ENCODE data around the gene CDNF. TPM values are rescaled to one million over a fixed set of nuclear protein-coding genes. Genes with fewer than 3 reads are reported as not detected.

The CDNF gene
- total and polyA plus RNA-seq, 2 donors (not counting 3 experiments of a cell fraction or from before 2014, with no cell fraction given): 0.40 to 0.58 TPM

- DNase-seq (ENCODE audit: low read depth, low spot score): no peak
- CTCF ChIA-PET: interaction anchor here (0.6 to 1.1 kb wide), 2 partner anchors 14 to 241 kb away, joined by 3 to 4 read pairs; no protein-coding TSS in a partner anchor
Observed at GRCh38 chr10:14860791-14861190, 23.0 kb upstream of the CDNF start.

More at GRCh38 chr10:14860791-14861190, 23.0 kb upstream of the CDNF start:
- H3K4me2 ChIP-seq (ENCODE audit: insufficient read depth, low read length): no peak overlapping the region
- no peak overlapping the region for H2AFZ ChIP-seq (ENCODE audit: low read depth, low read length)
- H3K9me3 ChIP-seq (replicated peaks; ENCODE audit: control insufficient read depth, insufficient read depth, low read length): no peaks in the 10 kb centered on the region
- no peak overlapping the region for H3K27ac ChIP-seq (ENCODE audit: insufficient read depth, low read depth, low read length)
- H3K9ac ChIP-seq (replicated peaks; ENCODE audit: extremely low read depth, insufficient read depth, low read length): no peak overlapping the region
- BruUV-seq (replicated peaks): no TSS peak
- H3K4me1 ChIP-seq (ENCODE audit: control insufficient read depth, extremely low read depth, insufficient read depth, low read length): no peaks in the 10 kb centered on the region
- H3K36me3 ChIP-seq (ENCODE audit: control insufficient read depth in 2 of 2, extremely low read depth in 1 of 2, insufficient read depth in 2 of 2, low read length in 2 of 2): peaks cover 0 to 4% of the 10 kb centered on the region in 2 experiments
- POLR2A ChIA-PET: no interaction called here
- no peak for FAIRE-seq
- no peak overlapping the region for H3K4me3 ChIP-seq (replicated peaks in 1 of 3; ENCODE audit: insufficient read depth in 1 of 3, low read depth in 1 of 3, low read length in 3 of 3)
- intact Hi-C loops (cut with micrococcal nuclease) (no loop called here), dilution Hi-C loops (cut with MboI; ENCODE audit: extremely low pct_ligation_motif_present, low sequenced_read_pairs) (no loop called here)
- no peaks in the 10 kb centered on the region for H3K27me3 ChIP-seq (ENCODE audit: control insufficient read depth in 2 of 2, insufficient read depth in 2 of 2, low read length in 2 of 2)
- no peaks in the 10 kb centered on the region for H4K20me1 ChIP-seq (replicated peaks; ENCODE audit: control insufficient read depth, extremely low read depth, insufficient read depth, low read length)
- TF ChIP-seq MYC (IDR thresholded peaks at IDR 0.05; ENCODE audit: low read depth, low read length): no peak
- TF ChIP-seq EZH2 (IDR thresholded peaks at IDR 0.05; ENCODE audit: borderline replicate concordance, low read depth, low read length, severe bottlenecking): no peak
- TF ChIP-seq FOS (IDR thresholded peaks at IDR 0.05; ENCODE audit: borderline replicate concordance, insufficient read depth, low read length): no peak
- TF ChIP-seq CTCF (IDR thresholded peaks at IDR 0.05; ENCODE audit: extremely low read depth in 1 of 2, insufficient read depth in 1 of 2, low read depth in 1 of 2, low read length in 2 of 2): no peak
- no peak for TF ChIP-seq POLR2A (IDR thresholded peaks at IDR 0.05; ENCODE audit: low read depth, low read length)
- TF ChIP-seq POLR2AphosphoS5 (IDR thresholded peaks at IDR 0.05; ENCODE audit: insufficient read depth, low read depth, low read length): no peak
- no peak for TF ChIP-seq MAX (IDR thresholded peaks at IDR 0.05; ENCODE audit: insufficient read depth, insufficient read length)
- TF ChIP-seq JUN (IDR thresholded peaks at IDR 0.05; ENCODE audit: borderline replicate concordance, insufficient read depth, insufficient read length, low read depth): no peak
- TF ChIP-seq GATA2 (IDR thresholded peaks at IDR 0.05; ENCODE audit: insufficient read depth, insufficient read length, low read depth, low read length): no peak
- H3K9me1 ChIP-seq (replicated peaks; ENCODE audit: control insufficient read depth, extremely low read depth, insufficient read depth, low read length): no peaks in the 10 kb centered on the region
- no peaks in the 10 kb centered on the region for H3K79me2 ChIP-seq (ENCODE audit: control insufficient read depth, insufficient read depth, low read length)
